ENCODE measurements around the gene TRAF1. TPM values are rescaled to one million over a fixed set of nuclear protein-coding genes. Genes with fewer than 3 reads are reported as not detected.

Gene TRAF1
- polyA plus RNA-seq, 1 donor = 6.5 TPM

DNA sequence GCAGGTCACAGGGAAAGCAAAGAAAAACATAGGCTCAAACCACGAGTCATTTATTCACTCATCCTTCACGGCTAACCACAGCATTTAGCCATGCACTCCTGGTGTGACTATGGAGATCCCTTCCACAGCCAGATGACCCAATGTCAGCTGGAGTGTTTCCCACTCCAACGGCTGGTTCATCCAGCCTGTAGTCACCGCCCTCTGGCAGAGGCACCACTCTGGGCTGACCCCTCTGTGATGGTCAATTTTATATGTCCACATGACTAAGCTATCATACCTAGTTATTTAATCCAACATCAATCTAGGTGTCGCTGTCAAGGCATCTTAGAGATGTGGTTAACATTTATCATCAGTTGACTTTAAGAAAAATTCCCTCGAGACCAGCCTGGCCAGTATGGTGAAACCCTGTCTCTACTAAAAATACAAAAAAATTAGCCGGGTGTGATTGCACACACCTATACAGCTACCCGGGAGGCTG lies 40.1 kb downstream of the TRAF1 start:
- Histone ChIP-seq H3K4me3 (ENCODE audit: low read length) (no peak overlapping the region), H3K27me3 (ENCODE audit: control insufficient read depth, insufficient read depth, low read length) (no peaks in the 10 kb centered on the region), H3K9me3 (ENCODE audit: control insufficient read depth, low read depth, low read length) (no peaks in the 10 kb centered on the region), H3K27ac (ENCODE audit: low read length) (peak overlapping the region; percentile 92), H3K4me1 (ENCODE audit: control insufficient read depth, insufficient read depth, low read length) (peaks cover 52% of the 10 kb centered on the region), H3K36me3 (ENCODE audit: control insufficient read depth, insufficient read depth, low read length) (no peaks in the 10 kb centered on the region)
- no peak for DNase-seq
- WGBS (ENCODE audit: insufficient coverage, low lambda C conversion rate) = 100% methylated on average over 1 of the region's 8 CpGs

DNA sequence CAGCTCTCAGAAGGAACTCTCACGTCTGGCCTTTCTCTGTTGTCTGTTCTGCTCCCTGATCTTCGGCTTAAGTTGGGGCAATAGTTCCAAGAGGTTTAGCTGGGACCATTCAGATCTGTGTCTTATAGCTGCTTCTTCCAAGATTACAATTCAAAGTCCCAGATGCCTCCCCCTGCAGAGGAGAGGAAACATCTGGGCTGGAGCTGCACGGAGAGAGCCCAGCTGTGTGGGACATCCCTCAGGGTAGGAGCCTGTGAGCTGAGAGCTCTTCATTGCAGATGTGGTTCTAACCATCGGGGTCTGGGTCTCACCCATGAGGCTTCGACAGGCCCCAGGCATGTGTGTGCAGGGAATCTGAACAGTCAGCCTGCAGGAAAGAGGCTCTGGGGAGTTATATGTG lies 40.6 kb downstream of the TRAF1 start:
- H3K27me3 ChIP-seq (ENCODE audit: control insufficient read depth, insufficient read depth, low read length) = no peaks in the 10 kb centered on the region
- no peaks in the 10 kb centered on the region for H3K36me3 ChIP-seq (ENCODE audit: control insufficient read depth, insufficient read depth, low read length)
- DNase-seq = no peak
- no peak overlapping the region for H3K4me3 ChIP-seq (ENCODE audit: low read length)
- peak overlapping the region; percentile 92 for H3K27ac ChIP-seq (ENCODE audit: low read length)
- H3K4me1 ChIP-seq (ENCODE audit: control insufficient read depth, insufficient read depth, low read length) = peaks cover 46% of the 10 kb centered on the region
- no peaks in the 10 kb centered on the region for H3K9me3 ChIP-seq (ENCODE audit: control insufficient read depth, low read depth, low read length)
- no CpG with 5 or more reads among the region's 5 CpGs for WGBS (ENCODE audit: insufficient coverage, low lambda C conversion rate)

DNA sequence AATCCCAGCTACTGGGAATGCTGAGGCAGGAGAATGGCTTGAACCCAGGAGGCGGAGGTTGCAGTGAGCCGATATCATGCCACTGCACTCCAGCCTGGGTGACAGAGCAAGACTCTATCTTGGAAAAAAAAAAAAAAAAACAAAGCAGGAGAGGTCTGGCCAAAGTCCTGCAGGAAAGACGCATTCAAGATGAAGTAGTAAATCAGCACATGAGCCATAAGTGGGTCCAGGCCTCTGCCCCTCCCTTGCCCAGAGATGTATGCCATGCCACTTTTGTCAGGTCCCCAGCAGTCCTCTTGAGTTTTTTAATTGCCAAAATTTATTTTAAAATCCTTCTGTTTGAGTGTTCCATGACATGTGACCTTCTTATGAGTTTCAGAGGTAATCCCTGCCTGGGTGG lies 41.1 kb downstream of the TRAF1 start:
- WGBS (ENCODE audit: insufficient coverage, low lambda C conversion rate) = no CpG with 5 or more reads among the region's 3 CpGs
- peak; percentile 80 to 93 for DNase-seq
- H3K4me1 ChIP-seq (ENCODE audit: control insufficient read depth, insufficient read depth, low read length) = peaks cover 41% of the 10 kb centered on the region
- H3K27me3 ChIP-seq (ENCODE audit: control insufficient read depth, insufficient read depth, low read length) = no peaks in the 10 kb centered on the region
- no peaks in the 10 kb centered on the region for H3K36me3 ChIP-seq (ENCODE audit: control insufficient read depth, insufficient read depth, low read length)
- H3K4me3 ChIP-seq (ENCODE audit: low read length) = no peak overlapping the region
- no peaks in the 10 kb centered on the region for H3K9me3 ChIP-seq (ENCODE audit: control insufficient read depth, low read depth, low read length)
- peak overlapping the region; percentile 92 for H3K27ac ChIP-seq (ENCODE audit: low read length)

DNA sequence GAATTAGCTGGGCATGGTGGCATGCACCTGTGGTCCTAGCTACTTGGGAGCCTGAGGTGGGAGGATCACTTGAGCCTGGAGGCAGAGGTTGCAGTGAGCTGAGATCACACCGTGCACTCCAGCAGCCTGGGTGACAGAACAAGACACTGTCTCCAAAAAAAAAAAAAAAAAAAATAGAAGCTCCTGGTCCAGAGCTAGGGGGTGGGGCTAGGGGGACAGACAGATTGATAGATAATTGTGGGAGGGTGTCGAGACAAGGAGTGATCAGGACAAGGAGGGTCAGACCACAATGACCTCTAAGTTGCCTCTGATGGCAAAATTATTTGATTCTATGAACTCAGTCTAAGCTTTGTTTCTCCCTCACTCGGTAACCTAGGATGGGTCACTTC lies 43.0 kb downstream of the TRAF1 start:
- Histone ChIP-seq H3K9me3 (ENCODE audit: control insufficient read depth, low read depth, low read length) (no peaks in the 10 kb centered on the region), H3K27ac (ENCODE audit: low read length) (no peak overlapping the region), H3K27me3 (ENCODE audit: control insufficient read depth, insufficient read depth, low read length) (no peaks in the 10 kb centered on the region), H3K4me1 (ENCODE audit: control insufficient read depth, insufficient read depth, low read length) (peaks cover 32% of the 10 kb centered on the region), H3K36me3 (ENCODE audit: control insufficient read depth, insufficient read depth, low read length) (no peaks in the 10 kb centered on the region), H3K4me3 (ENCODE audit: low read length) (no peak overlapping the region)
- no CpG with 5 or more reads among the region's 3 CpGs for WGBS (ENCODE audit: insufficient coverage, low lambda C conversion rate)
- no peak for DNase-seq

DNA sequence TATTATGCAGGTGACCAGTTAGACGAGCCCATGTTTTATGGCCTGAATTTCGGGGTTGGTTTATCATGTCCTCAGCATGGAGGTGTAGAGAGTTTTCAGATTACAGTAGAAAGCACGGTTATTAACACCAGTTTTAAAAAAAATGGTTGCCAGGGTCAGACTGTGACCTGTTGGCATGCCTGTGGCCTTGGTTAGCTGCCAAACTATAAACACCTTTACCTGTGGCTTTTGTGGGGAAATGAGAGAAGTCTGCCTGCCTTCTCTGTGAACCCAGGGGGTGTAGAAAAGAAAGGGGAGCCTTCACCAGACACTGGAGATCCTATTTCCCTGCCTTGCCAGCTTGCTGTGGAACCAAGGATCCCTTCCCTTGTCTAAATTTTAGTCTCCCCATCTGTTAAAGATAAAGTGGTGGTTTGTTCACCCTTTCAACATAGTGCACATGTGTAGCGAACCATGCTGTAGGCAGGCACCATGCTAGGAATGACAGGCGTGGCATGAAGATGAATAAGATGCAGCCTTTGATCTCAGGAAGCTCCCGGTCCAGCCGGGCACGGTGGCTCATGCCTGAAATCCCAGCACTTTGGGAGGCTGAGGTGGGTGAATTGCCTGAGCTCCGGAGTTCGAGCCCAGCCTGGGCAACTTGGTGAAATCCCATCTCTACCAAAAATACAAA lies 43.5 kb downstream of the TRAF1 start:
- Histone ChIP-seq H3K4me3 (ENCODE audit: low read length) (no peak overlapping the region), H3K27ac (ENCODE audit: low read length) (no peak overlapping the region), H3K9me3 (ENCODE audit: control insufficient read depth, low read depth, low read length) (no peaks in the 10 kb centered on the region), H3K27me3 (ENCODE audit: control insufficient read depth, insufficient read depth, low read length) (no peaks in the 10 kb centered on the region), H3K36me3 (ENCODE audit: control insufficient read depth, insufficient read depth, low read length) (no peaks in the 10 kb centered on the region), H3K4me1 (ENCODE audit: control insufficient read depth, insufficient read depth, low read length) (peaks cover 37% of the 10 kb centered on the region)
- no CpG with 5 or more reads among the region's 10 CpGs for WGBS (ENCODE audit: insufficient coverage, low lambda C conversion rate)
- peak in 1 of 2 donors; percentile 34 for DNase-seq

- no peak overlapping the region for H3K4me3 ChIP-seq (ENCODE audit: low read length)
- H3K36me3 ChIP-seq (ENCODE audit: control insufficient read depth, insufficient read depth, low read length) = no peaks in the 10 kb centered on the region
- H3K9me3 ChIP-seq (ENCODE audit: control insufficient read depth, low read depth, low read length) = no peaks in the 10 kb centered on the region
- no peak overlapping the region for H3K27ac ChIP-seq (ENCODE audit: low read length)
- DNase-seq = no peak
- 79% methylated on average over 3 of the region's 6 CpGs for WGBS (ENCODE audit: insufficient coverage, low lambda C conversion rate)
- H3K4me1 ChIP-seq (ENCODE audit: control insufficient read depth, insufficient read depth, low read length) = peaks cover 30% of the 10 kb centered on the region
- no peaks in the 10 kb centered on the region for H3K27me3 ChIP-seq (ENCODE audit: control insufficient read depth, insufficient read depth, low read length)
Measured at GRCh38 chr9:120879446-120879845, 47.1 kb downstream of the TRAF1 start.

DNA sequence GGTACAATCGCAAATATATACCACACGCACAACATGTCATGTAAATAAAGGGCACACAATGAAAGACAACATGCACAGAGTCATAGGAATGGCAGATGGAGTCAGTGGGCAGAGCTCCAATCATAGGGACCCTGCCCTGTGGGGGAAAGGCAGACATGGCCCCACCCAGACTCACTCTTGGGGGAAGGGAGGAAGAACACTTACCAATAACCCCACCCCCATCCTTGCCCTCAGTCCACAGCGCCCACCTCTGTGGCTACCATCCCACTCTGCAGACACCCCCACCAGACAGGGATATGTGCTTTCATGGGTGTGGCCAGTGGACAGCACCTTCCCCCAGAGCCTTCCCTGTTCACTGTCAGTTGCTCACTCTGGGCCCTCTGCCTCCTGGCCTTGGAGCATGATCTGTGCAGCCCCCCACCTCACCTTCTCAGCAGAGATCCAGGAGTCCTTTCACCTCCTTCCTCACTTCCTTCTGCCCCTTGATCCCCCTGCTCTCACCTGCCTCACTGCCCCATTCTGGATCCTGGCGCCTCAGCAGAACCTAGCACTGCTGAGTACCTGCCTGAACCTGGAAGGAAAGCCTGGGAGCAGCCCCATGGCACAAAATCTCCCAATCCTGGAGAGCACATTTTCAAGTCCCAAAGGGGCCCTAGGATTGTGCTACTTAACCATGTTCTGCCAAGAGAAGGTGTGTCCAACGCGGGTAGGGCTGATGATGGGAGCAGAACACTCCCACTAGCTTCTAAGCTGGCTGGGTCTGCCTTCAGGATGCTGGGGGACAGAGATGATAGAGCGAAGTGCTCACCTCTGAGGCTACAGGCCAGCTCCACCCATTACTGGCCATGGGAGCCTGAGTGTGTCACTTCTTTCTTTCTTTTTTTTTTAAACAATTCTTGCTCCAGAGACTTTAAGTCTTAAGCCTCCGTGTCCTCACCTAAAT lies 48.1 kb downstream of the TRAF1 start:
- Histone ChIP-seq H3K4me1 (ENCODE audit: control insufficient read depth, insufficient read depth, low read length) (peaks cover 40% of the 10 kb centered on the region), H3K4me3 (ENCODE audit: low read length) (no peak overlapping the region), H3K27me3 (ENCODE audit: control insufficient read depth, insufficient read depth, low read length) (no peaks in the 10 kb centered on the region), H3K36me3 (ENCODE audit: control insufficient read depth, insufficient read depth, low read length) (peaks cover 2% of the 10 kb centered on the region), H3K27ac (ENCODE audit: low read length) (peak overlapping the region; percentile 97), H3K9me3 (ENCODE audit: control insufficient read depth, low read depth, low read length) (no peaks in the 10 kb centered on the region)
- no CpG with 5 or more reads among the region's 8 CpGs for WGBS (ENCODE audit: insufficient coverage, low lambda C conversion rate)
- peak in 1 of 2 donors; percentile 63 for DNase-seq

DNA sequence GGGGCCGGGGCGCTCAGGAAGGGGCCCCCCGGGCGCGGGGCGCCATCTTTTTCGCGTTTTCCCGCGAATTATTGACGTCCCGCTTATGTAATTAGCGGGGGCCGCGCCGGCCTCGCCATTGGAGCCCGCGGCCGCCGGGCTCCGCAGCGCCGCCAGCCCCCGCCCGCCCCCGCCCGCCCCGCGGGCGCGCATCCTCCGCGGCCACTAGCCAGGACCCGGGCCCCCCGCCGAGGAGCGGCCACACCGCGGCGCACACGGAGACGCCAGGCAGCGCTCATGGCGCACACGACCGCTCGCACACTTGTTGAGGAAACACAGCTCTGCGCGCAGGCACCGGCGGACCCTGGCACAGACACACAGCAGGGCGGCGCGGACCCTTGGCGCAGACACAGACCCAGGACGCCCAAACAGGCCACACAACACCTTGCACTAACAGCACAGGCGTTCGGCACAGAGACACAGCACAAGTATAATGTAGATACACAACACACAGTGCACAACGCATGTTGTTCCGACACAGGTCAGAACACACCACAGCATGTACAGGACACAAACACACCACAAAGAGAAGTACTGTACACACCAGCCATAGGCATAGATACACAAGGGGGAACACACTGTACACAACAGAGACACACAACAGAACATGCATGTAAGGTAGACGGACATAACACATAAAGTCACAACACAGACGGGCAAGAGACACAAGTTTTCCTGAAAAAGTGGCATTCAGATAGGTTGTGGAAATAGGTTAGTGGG lies 49.1 kb downstream of the TRAF1 start:
- peak in 1 of 2 donors; percentile 80 for DNase-seq
- 33% methylated on average over 1 of the region's 63 CpGs for WGBS (ENCODE audit: insufficient coverage, low lambda C conversion rate)

DNA sequence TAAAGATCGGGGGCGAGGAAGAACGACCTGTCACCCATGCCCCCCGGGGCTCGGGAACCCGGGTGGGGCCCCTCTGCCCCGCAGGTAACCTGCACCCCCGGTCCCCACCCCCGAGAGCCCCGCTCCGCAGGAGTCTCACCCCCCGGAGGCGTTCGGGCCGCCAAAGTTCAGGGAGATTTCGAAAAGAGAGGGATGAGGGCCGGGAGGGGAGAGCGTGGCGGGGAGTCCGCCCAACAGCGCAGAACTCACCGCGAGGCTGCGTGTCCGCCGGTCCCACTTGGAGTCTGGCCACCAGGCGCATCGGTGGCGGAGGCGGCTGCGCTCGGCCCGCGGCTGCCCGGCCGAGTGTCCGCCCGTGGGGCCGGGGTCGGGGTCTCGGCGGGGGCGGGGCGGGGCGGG lies 49.8 kb downstream of the TRAF1 start, which contains the start of gene PHF19:
Gene PHF19, minus strand, starts transcription at position 347 of the 399 bp plus-strand sequence. CDS start 2,447 bp downstream, outside the sequence.
- H3K36me3 ChIP-seq (ENCODE audit: control insufficient read depth, insufficient read depth, low read length) = peaks cover 6% of the 10 kb centered on the region
- no peaks in the 10 kb centered on the region for H3K9me3 ChIP-seq (ENCODE audit: control insufficient read depth, low read depth, low read length)
- no CpG with 5 or more reads among the region's 45 CpGs for WGBS (ENCODE audit: insufficient coverage, low lambda C conversion rate)
- no peak for DNase-seq
- H3K4me3 ChIP-seq (ENCODE audit: low read length) = peak within 1 kb of the TSS; percentile 77
- H3K27ac ChIP-seq (ENCODE audit: low read length) = peak within 1 kb of the TSS; percentile 97
- no peaks in the 10 kb centered on the region for H3K27me3 ChIP-seq (ENCODE audit: control insufficient read depth, insufficient read depth, low read length)
- peaks cover 52% of the 10 kb centered on the region for H3K4me1 ChIP-seq (ENCODE audit: control insufficient read depth, insufficient read depth, low read length)

More for the DNA sequence above, 49.1 kb downstream of the TRAF1 start:
- Histone ChIP-seq H3K9me3 (ENCODE audit: control insufficient read depth, low read depth, low read length) (no peaks in the 10 kb centered on the region), H3K27me3 (ENCODE audit: control insufficient read depth, insufficient read depth, low read length) (no peaks in the 10 kb centered on the region), H3K36me3 (ENCODE audit: control insufficient read depth, insufficient read depth, low read length) (peaks cover 2% of the 10 kb centered on the region), H3K27ac (ENCODE audit: low read length) (peak overlapping the region; percentile 97), H3K4me3 (ENCODE audit: low read length) (peak overlapping the region; percentile 75), H3K4me1 (ENCODE audit: control insufficient read depth, insufficient read depth, low read length) (peaks cover 46% of the 10 kb centered on the region)
